Measurements from ENCODE around the gene UCK1. TPM values are rescaled to one million over a fixed set of nuclear protein-coding genes. Genes with fewer than 3 reads are reported as not detected.

Gene UCK1
- total RNA-seq, 6 donors from 2014 or later, result 27.8 to 36.7 (median 29.4) TPM

GRCh38 chr9:131530546-131530919, 530 bp downstream of the UCK1 start:
- Histone ChIP-seq H3K4me1 (peaks cover 12 to 20% (median 15%) of the 10 kb centered on the region in 4 donors), H3K27ac (peak overlapping the region; percentile 76 to 87 (median 85)), H3K9me3 (no peaks in the 10 kb centered on the region), H3K4me3 (peak overlapping the region; percentile 71 to 100 (median 94)), H3K27me3 (no peaks in the 10 kb centered on the region), H3K36me3 (peaks cover 13 to 42% (median 38%) of the 10 kb centered on the region in 4 donors)
- 4% methylated on average over 22 of the region's 29 CpGs; no CpG with 5 or more reads in 1 of the 2 donors for WGBS, 2 donors
- ATAC-seq (ENCODE audit: low FRiP score in 2 of 2), result peak in 1 of 2 donors; percentile 35
- peak in 1 of 2 donors; percentile 45 for DNase-seq
- TF ChIP-seq POLR2A (IDR thresholded peaks at IDR 0.05) (no peak), CTCF (IDR thresholded peaks at IDR 0.05) (peak in 4 of 6 experiments; percentile 19 to 37 (median 26))

DNA sequence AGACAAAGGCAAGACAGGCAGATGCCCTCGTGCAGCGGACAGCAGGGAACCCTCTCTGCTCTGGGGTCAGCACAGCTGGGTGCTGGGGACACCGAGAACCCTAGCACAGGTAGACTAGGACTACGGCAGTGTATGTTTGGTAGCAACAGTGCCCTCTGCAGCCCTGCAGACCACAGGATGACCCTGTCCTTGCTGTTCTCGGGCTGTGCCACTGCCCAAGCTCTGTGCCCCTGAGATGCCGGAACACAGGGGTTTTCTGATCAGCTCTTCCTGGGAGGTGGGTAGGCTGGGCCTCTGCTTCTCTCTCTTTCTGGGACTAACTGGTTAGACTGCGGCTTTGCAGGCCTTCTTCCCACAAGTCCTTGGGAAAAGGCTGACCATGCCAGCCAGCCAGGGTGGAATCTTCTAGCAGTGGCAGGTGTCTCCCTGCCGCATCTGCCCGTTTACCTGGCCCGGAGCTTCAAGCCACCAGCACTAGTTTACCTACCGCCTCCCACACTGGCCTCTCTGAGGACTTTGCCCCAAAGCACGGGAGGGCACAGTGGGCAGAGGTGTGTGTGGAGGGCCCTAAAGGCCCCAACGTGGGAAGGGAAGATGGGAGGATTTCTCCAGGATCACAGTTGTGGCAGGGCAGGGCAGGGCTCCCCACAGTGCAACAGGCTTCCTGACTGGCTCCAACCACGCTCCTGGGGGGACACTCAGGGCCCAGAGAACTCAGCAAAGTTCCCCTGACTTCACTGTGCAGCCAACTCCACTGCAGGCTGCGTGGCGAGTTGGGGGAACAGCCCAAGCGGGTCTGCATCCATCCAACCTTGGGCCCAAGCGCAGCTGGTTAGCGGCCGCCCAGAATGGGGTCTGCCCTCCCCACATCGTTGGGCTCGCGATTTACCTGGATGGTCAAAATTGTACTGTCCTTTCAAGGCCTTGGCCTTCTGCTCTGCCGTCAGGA, 1.2 kb downstream of the UCK1 start:
- H3K4me1 ChIP-seq, result peaks cover 12 to 20% (median 15%) of the 10 kb centered on the region in 4 donors
- H3K27ac ChIP-seq, result peak overlapping the region in 3 of 4 donors; percentile 83 to 87 (median 87)
- H3K9me3 ChIP-seq, result no peaks in the 10 kb centered on the region
- peaks cover 18 to 49% (median 44%) of the 10 kb centered on the region in 4 donors for H3K36me3 ChIP-seq
- DNase-seq, result no peak
- 55 to 68% methylated on average over 14 to 20 of the region's 24 CpGs for WGBS, 2 donors
- H3K27me3 ChIP-seq, result no peaks in the 10 kb centered on the region
- peak overlapping the region; percentile 71 to 100 (median 94) for H3K4me3 ChIP-seq
- ATAC-seq (ENCODE audit: low FRiP score in 2 of 2), result no peak
- TF ChIP-seq CTCF (IDR thresholded peaks at IDR 0.05) (no peak), EP300 (IDR thresholded peaks at IDR 0.05) (no peak), POLR2AphosphoS5 (IDR thresholded peaks at IDR 0.05) (no peak), POLR2A (IDR thresholded peaks at IDR 0.05) (no peak)

- H3K9me3 ChIP-seq, result no peaks in the 10 kb centered on the region
- no peak for ATAC-seq (ENCODE audit: low FRiP score in 2 of 2)
- TF ChIP-seq POLR2A (IDR thresholded peaks at IDR 0.05) (no peak), CTCF (IDR thresholded peaks at IDR 0.05) (no peak), EP300 (IDR thresholded peaks at IDR 0.05) (no peak)
- H3K36me3 ChIP-seq, result peaks cover 21 to 58% (median 52%) of the 10 kb centered on the region in 4 donors
- no peak overlapping the region for H3K27ac ChIP-seq
- H3K4me3 ChIP-seq, result no peak overlapping the region
- peaks cover 12 to 20% (median 15%) of the 10 kb centered on the region in 4 donors for H3K4me1 ChIP-seq
- DNase-seq, result peak in 1 of 2 donors; percentile 81
- no peaks in the 10 kb centered on the region for H3K27me3 ChIP-seq
- 95 to 97% methylated on average over 21 to 35 of the region's 35 CpGs for WGBS, 2 donors
Measured at GRCh38 chr9:131528886-131529505, 2.1 kb downstream of the UCK1 start.

DNA sequence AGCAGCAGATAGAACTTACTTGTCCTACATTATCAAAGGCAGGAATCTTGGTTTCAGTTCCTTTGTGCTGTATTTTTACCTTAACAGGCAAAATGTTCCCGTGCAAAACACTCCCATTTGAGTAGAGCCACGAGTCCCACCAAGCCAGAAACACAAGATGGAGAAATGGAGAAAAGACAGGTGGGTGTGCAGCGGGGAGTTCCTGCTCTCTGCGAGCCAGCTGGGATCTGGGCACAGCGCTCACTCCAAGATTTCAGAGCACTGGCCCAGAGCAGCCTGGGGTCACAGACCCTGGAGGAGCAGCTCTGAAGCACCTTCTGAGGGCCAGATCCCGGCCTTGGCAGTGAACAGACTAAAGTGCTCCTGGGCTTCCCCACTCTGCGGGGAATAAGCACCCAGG, 2.9 kb downstream of the UCK1 start:
- peaks cover 21 to 66% (median 60%) of the 10 kb centered on the region in 4 donors for H3K36me3 ChIP-seq
- no peak for ATAC-seq (ENCODE audit: low FRiP score in 2 of 2)
- WGBS, 2 donors, result 92 to 94% methylated on average over 5 to 7 of the region's 7 CpGs

More for the DNA sequence above, 2.9 kb downstream of the UCK1 start:
- Histone ChIP-seq H3K4me1 (peaks cover 12 to 20% (median 15%) of the 10 kb centered on the region in 4 donors), H3K9me3 (no peaks in the 10 kb centered on the region), H3K4me3 (no peak overlapping the region), H3K27me3 (no peaks in the 10 kb centered on the region), H3K27ac (no peak overlapping the region)
- no peak for DNase-seq
- no peak for TF ChIP-seq POLR2AphosphoS5 (IDR thresholded peaks at IDR 0.05)
- no peak for TF ChIP-seq CTCF (IDR thresholded peaks at IDR 0.05)
- TF ChIP-seq POLR2A (IDR thresholded peaks at IDR 0.05), result no peak
- TF ChIP-seq EP300 (IDR thresholded peaks at IDR 0.05), result no peak
